NCI-H774 (cell line): ENCODE data around the gene TLNRD1.
A peak's percentile ranks its signal among the peaks of the same experiment; 100 is the strongest.

ENCODE experiments used
- DNase-seq: peaks from one replicate; lab custom pipeline; 2025; lab: John Stamatoyannopoulos, UW

Gene TLNRD1

DNA sequence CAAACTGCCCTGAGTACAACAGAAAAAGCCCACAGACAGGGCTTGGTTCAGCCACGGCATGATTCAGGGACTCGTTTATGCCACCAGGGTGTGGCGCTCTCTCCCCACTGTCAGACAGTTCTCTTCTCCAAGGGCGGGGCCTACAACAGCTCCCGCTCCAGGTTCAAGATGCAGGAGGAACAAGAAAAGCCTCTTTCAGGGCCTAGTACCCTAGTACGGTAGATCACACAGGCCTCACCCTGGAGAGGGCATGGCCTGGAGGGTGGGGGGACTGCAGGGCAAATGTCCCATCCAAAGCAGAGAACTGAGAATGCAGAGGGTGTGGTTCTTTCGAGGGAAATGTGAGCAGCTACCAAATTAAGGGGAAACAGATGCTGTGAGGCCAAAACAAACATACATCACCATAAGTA lies 23.1 kb upstream of the TLNRD1 start:
- DNase-seq = peak; percentile 66

DNA sequence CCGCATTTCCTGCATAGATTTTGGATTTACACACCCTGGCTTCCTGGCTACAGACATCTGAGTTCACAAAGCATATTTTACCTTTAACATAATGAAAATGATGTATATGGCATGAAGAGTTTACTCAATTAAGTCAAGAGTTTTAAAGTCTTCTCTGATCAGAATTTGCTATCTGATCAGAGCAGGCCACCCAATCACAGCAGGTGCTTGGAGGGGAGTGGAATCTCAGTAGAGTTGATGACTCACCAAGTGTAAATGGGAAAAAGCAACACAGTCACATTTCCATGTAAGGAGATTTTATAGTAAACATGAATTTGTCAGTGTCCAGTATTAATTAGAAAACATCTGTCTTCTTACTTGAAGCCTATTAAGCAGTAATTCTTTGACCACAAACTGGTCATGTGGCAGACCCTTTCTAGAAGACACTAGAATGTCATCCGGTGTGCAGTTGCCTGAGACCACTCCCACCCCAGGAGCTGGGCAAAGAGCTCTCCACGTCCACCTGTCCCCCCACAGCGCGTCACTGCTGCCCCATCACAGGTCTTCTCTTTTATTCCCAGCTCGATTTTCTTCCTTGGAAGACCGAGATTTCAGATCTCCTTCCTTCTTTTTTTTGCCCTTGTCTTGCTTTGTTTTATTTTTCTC lies 21.9 kb upstream of the TLNRD1 start:
- peak; percentile 4 for DNase-seq

DNA sequence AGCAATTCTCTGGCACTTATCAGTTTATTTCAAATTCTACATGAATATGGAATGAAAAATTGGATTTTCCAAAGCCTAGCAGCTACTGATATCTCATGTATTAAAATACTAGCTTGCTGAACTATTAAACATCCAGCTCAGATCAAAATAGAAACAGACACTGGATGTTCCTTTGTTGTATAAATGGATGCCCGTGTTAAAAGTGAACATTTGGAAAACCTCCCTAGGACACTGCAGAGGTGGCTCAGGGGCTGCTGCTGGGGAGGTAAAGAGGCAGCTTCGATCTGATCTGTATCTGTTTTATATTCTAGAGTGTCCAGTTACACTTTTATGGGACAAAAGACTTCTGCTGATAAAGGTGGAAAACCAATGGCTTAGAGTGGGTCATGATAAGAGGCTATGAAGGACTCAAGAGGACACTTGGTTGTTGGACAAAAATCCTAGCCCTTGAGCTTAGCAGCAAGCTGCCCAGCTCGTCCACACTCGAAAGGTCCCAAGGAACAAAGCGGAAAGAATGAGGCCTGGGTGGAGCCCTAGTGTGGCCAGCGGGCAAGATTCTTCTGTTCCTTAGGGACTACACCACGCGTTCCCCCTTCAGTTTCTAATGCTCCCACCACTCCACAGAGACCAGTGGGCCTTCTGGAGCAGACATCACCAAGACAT lies 21.1 kb upstream of the TLNRD1 start:
- DNase-seq = no peak

DNA sequence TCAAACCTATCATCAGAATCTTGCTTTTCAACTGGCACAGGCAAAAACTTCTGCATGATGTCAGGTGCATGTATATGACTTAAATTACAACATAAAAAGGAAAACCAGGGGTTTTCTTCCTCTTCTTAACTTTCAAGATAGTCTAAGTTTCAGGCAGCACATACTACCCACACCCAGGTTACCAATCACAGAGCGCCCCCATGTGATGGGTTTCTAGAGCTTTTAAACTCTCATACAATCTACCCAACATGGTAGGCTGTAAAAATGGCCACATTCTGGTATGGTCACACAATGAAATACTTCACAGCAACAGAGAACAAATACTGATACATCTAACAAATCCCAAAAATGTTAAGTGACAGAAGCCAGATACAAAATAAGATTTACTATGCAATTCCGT lies 18.5 kb upstream of the TLNRD1 start:
- DNase-seq = no peak

DNA sequence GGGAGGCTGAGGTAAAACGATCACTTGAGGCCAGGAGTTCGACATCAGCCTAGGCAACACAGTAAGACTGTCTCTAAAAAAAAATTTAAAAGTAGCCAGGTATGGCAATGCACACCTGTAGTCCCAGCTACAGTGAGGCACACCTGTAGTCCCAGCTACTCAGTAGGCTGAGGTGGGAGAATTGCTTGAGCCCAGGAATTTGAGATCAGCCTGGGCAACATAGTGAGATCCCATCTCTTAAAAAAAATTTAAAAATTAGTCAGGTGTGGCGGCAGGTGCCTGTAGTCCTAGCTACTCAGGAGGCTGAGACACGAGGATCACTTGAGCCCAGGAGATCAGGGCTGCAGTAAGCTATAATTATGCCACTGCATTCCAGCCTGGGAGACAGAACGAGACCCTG lies 17.9 kb upstream of the TLNRD1 start:
- DNase-seq = no peak

DNA sequence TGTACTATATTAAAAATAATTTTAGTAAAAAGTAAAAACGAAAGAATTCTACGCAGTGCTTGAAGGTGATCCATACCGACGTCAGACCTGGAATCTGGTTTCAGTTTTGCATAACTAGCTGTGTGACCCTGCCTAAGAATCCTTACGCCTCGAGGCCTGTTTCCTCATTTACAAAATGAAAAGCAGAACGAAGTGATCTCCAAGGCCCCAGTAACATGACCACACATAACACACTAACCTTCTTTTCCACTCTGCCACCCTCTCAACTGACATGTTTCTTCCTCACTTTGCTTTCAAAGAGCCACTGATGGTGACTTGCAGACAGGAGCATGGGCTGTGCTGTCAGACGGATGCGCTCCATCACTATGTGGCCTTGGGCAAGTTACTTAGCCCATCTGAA lies 15.9 kb upstream of the TLNRD1 start:
- DNase-seq = no peak

DNA sequence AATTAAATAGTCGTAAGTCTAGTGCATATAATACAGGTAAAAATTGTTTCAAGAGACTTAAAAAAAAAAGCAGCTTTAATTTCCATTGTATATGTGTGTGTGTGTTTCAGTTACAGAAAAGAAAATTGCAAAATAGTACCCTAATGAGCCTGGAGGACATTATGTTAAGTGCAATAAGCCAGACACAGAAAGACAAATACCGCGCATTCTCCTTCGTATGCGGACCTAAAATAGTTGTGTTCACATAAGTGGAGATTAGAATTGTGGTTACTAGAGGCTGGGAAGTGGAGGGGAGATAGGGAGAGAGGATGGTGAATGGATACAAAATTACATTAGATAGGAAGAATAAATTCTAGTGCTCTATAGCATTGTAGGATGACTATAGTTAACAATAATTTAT lies 14.7 kb upstream of the TLNRD1 start:
- DNase-seq = no peak

DNA sequence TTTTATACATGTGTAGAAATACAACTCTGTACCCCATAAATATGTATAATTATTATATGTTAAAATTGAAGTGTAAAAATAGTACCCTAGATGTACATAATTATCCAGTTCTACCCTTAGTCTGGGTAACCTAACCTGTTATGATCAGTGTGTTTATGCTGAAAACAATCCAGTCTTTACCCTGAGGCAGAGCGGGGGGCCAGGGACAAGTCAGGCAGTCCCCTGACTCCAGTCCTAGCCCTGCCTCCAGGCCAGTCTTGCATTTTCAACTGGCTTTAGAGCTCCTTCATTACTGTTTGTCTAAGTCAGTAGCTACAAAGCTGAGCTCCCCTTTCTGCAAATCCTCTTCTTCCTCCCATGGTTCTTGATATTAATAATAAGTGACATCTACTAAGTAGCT lies 14.2 kb upstream of the TLNRD1 start:
- DNase-seq = no peak

DNA sequence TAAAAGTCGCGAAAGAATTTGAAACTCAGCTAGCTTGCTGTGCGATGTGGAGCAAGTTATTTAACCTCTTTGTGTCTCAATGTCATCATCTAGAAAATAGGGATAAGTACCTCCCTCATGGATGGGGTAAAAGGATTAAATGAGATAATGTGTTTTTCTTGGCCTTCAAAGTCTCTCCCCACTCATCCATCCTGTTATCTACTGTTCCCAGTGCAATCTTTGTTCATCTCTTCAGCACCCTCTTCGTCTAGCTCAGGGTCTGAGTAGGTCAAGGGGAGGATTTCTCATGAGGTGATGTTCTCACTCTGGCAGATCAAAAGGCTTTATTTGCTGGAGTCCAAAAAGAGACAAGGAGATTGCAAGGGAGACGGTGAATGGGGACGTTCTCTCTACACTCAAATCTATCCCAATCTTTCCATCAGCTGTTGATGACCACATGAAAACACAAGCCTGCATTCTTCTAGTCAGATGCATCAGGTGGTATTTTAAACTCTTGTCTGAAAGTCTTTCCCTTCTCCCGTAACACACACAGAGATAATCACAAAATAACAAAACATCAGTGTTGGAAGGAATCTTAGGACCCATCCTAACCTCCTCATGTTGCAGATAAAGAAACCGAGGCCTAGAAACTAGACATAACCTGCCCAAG lies 12.5 kb upstream of the TLNRD1 start:
- DNase-seq = no peak

DNA sequence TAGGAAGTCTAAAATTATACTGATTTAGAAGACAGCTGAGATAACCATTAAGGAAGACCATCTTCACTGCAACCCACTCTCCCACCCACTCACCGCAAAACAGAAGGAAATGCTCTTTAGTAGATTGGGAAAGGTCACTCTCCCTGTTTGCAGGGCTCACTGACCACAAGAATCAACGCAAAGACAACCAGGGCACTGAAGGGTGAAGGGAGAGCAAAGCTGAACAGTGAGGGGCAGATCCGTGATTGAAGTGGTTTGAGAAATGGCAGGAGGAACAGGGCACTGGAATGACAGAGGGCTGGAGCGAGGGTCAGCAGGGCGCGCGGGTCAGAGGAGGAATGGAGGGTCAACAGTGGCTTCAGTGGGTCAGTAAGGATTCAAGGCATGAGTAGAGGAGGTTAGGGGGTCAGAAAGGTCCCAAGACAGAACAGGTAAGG lies 11.6 kb upstream of the TLNRD1 start:
- no peak for DNase-seq

DNA sequence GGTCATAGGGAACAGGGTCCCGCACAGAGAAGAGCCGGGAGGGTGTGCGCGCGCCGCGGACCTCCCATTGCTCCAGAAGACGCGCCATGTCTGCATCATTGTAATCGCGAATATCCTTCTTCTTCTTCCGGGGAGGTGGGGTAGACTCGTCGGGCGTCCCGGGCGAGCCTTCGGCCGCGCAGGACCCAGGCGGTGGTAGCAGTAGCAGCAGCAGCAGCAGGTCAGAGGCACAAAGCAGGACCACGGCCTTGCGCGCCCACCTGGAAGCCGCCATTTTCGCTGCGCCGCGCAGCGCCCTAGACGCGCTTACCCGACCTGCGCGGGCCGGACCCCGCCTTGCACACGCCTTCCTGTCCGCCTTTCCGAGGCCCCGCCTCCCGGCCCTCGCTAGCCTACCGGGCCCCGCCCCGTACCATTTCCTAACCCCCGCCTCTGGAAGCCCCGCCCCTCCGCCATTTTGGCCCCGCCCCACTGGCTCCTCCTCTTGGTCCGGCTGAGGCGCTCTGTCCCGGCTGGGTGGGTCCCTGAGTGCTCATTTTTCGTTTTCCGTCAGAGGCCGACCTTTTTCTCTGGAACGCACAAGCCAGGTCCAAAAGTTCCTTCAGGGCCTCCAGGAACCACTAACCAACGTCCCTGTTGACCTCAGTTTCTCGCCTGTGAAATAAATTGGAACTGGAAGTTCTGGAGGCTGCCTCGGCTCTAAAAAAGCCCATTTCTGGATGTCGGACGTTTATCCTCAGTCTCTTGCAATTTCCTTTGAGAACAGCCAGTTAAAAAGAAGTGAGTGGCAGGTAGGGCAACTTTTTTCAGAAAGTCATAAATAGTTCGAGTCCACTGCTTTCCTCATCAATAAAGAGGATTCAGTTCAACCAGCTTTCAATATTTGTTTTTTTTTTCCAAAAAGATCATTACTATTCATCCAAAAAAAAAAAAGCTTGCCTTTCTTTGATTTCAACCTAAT lies 10.9 kb upstream of the TLNRD1 start, which contains the start of gene MESD:
MESD (minus strand) TSS at position 302 of the 961 bp plus-strand sequence; CDS start at position 274, 28 bp downstream.
- peak; percentile 90 for DNase-seq

DNA sequence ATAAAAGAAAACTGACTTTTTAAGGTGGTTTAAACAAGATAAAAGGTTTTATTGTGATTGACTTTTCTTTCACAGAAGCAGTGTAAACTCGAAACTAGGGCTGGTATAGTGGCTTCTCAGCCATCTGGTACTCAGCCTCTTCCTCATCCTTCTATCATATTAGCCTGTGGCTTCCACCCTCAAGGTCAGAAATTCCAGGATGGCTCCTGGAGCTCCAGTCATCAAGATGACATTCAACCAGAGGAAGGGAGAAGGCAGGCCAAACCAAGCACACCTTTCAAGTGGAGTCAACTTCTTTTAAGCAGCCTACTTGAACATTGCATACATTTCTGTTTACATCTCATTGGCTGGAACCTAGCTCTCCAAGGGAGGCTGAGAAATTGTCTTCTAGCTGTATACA lies 9.8 kb upstream of the TLNRD1 start:
- DNase-seq = no peak

DNA sequence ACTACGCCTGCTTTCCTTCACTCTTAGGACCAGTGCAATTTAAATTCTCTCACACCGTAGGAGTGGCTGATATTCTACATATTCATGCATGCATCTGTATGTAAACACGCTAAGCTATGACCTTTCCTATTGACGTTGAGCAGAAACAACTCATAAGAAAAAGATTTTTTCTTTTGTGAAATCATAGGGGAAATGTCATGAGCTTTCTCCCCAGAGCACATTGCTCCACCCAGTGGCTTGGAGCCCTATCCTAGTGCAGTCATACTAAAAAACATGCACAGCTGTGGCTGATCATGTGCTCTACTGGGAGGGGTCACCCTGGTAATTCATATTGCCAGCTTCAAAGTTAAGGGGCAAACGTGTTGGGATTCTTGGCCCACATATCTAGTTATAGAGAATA lies 9.3 kb upstream of the TLNRD1 start:
- no peak for DNase-seq

DNA sequence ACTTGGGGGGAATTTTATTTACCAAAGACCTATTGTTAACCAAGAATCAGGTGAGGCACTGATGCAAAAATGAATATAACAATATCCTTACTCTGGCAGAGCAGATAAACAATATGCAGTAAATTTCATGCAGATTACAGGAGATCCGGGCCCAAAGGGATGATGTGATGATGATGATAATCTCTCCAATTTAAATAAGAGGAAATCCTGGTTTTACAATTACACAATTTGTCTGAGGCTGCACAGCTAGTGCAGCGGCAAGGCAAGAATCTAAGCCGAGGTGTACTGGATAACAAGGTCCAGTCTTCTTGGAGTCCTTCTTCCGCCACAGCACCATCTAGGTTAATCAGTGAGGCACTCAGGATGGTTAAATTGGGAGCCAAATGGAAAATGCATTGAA lies 8.7 kb upstream of the TLNRD1 start:
- DNase-seq = no peak

DNA sequence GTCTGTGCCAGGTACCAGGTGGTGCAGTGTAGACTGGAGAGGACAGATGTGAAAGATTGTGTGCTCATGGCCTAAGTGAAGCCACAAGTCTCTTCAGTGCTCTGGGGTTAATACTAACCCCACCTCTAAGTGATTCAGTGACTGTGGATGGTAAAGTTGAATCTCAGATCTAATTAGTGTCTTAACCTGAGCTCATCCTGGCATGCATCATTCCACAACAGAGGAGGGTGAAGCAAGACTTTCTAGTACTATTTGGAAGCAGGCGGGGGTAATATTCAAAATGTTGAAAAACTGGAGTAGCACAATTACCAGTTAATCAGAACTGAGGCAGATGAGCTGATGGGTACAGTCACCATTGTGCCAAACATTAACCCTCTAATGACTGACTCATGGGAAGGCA lies 8.3 kb upstream of the TLNRD1 start:
- DNase-seq = no peak

DNA sequence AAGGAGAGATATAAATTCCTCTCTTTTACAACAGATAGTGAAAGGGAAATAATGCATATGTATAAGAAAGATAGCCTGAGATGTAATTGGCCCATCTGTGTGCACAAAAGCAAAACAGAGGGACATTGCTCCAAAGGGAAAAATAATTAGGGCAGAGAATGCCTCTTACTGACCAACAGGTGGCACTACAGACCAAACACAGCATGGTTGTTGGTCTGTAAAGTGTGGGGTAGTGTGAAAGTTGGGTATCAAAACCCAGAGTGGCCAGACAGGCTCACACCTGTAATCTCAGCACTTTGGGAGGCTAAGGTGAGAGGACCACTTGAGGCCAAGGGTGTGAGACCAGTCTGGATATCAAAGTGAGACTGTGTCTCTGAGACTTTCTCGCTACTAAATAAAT lies 4.5 kb upstream of the TLNRD1 start:
- no peak for DNase-seq

DNA sequence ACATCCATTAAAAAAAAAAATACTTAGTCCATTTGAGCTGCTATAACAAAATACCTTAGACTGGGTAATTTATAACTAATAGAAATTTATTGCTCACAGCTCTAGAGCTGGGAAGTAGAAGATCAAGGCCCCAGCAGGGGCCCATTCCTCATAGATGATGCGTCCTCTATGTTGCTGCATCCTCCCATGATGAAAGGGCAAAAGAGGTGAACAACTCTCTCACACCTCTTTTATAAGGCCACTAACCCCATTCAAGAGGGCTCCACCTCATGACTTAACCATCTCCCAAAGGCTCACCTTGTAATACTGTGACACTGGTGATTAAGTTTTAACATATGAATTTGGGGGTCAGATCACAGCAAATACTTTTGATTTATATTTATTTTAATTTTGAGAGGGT lies 3.0 kb upstream of the TLNRD1 start:
- no peak for DNase-seq

DNA sequence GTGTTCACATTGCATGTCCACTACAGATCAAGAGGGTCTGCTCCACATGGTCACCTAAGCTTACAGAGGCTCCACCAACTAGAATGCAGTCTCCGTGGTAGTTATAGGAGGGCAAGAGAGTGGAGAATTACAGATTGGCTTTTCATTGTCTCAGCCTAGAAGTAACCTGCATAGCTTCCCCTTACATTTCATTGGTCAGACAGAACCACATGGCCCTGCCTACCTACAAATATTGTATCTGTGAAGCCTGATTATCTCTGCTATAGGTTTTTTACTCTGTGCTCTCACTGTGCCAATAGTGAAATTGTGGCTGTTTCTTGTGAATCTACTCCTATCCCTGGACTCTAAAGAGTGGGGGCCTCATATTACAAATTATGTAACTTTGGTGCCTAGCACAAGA lies 2.5 kb upstream of the TLNRD1 start:
- DNase-seq = no peak

DNA sequence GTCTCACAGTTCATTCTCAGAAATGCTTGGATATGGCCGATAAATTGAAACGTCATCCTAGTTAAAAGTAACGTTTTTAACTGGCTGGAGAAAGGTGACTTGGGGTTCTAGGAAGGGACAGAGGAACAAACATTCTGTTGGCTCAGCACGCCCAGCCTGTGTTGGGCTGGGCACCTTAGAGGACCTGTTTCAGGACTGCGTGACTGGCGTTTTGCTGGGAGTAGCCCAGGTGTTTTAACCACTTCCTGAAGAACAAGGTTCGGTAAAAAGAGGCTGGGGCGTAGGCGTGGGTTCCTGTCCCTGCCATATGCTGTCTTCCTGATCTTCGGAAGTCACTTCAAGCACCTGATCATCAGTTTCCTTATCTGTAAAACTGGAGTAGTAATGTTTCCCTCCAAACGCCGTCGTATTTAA lies 1.1 kb upstream of the TLNRD1 start:
- DNase-seq = no peak

DNA sequence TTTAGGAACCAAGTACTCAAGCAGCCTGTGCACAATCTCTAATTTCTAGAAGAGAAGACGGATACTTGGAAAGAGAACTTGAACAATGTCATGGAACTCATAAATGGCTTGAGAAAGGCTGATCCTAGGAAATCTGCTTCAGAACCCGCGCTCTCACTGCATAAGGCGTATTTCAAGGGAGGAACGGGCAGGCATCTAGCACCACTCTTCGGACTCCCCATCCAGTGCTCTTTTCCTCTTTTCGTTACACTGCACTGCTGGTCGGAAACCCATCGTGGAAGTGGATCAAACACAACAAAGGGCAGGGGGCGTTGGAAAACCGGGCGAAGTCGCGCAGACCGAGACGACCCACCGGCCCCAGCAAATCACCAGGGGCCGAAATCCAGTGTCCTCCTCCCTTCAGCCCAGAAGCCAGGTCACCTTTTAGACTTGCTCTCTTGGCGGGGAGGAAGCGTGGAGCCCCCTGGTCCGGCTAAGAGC lies 539 bp upstream of the TLNRD1 start:
- no peak for DNase-seq

DNA sequence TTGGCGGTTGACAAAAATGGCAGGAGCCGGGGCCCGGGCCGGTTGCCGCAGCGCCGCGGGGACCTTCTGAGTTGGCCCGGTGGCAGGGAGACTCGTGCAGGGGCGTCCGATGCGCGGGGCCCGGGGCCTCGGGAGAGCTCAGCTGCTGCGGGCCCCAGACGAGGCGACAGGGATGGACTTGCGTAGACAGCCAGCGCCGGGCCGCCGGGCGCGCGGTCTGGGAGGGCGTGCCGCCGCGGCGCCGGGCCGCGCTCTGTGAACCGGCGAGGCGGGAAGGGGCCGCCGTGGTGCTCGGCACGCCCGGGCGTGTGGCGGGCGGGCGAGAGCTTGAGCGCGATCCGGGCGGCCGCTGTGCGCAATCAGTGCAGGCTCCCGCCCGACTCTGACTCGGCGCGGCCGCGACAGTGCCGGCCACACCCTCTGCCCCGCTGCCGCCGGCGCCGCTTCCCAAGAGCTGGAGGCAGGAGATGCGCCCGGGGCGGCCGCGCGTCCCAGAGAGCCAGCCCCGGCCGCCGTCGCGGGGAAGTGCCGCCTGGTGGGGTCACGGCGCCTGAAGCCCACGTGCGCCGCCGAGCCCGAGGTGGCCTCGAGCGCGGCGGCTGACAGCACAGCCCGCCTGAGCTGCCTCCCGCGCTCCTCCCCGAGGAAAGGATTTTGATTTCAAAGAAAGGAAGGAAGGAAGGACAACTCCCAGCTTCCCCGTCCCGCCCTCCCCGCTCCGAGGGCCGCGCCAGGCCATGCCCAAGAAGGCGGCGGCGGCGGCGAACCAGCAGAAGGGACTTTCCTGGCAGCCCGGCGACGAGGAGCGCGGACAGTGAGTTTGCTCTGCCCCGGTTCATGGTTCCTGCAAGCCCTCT lies 657 bp downstream of the TLNRD1 start:
- DNase-seq = peak; percentile 29
